CD4-positive, alpha-beta T cell treated with Interleukin-17A for 4 hours (primary cell): ENCODE measurements around the gene PLXNC1.
A peak's percentile ranks its signal among the peaks of the same experiment; 100 is the strongest.

Source experiments
- DNase-seq: peaks from one replicate; pipeline ENCODE4 v3.0.0-alpha.2; 2020; ENCODE audit warnings: mixed read lengths

PLXNC1 gene

DNA sequence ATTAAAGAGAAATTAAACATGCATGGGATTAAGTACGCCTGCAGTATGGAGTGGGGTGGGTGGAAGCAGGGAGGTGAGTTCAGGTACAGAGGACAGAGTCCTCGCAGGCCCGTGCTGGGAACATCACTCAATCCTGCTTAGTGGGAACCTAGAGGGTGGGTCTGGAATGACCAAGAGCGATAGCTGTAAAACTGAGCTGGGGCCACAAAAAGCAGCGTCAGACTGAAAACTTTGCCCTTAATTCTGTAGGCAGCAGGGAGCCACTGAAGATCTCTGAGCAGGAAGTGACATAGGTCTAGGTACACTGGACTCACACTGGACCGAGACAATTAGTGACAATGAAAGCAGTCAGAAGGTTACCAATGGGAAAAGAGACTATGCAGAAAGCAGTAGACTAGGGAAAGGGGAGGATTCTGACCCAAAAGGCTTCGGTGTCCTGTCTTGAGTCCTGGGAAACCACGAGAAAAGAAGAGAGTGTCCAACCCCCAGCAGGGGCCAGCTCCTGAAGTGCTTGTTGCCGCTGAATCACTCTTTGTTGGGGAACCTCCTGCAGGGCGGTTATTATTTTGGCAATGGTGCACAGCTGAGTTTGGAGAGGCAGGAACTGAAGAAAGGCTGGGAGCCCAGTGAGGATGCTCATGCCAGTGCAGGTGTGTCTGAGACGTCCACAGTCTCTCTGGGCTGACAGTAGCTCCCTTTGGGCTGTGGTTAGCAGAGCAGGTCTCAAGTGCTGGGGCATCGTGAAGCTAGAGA lies 97.4 kb downstream of the PLXNC1 start:
- no peak for DNase-seq

GRCh38 chr12:94247246-94247645 lies 98.9 kb downstream of the PLXNC1 start:
- no peak for DNase-seq

DNA sequence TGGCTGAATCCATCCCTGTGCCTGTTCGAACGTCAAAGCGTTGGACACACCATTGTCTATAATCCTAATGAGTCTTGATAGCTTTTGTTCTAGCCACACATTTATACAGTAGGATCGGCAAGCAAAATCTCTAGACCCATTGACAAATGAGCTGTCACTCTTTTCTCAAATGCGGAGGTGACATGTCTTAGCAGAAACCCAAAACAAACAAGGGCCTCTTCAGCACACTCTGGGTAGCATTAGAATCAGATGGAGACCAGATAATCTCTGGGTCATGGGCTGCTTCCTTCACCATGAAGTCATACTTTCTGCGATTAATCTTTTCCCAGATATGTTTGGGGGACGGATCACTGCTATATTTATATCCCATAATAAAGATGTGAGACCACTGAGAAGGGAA lies 100.2 kb downstream of the PLXNC1 start:
- no peak for DNase-seq

GRCh38 chr12:94250130-94250529 lies 101.8 kb downstream of the PLXNC1 start:
- DNase-seq, result no peak

- no peak for DNase-seq
These were observed 105.9 kb downstream of the PLXNC1 start for GRCh38 chr12:94254270-94254669.

- DNase-seq, result no peak
These were observed 106.6 kb downstream of the PLXNC1 start for GRCh38 chr12:94255006-94255405.

GRCh38 chr12:94255428-94255827 lies 107.1 kb downstream of the PLXNC1 start:
- DNase-seq, result no peak

- DNase-seq, result no peak
These were observed 110.2 kb downstream of the PLXNC1 start for GRCh38 chr12:94258593-94258992.

DNA sequence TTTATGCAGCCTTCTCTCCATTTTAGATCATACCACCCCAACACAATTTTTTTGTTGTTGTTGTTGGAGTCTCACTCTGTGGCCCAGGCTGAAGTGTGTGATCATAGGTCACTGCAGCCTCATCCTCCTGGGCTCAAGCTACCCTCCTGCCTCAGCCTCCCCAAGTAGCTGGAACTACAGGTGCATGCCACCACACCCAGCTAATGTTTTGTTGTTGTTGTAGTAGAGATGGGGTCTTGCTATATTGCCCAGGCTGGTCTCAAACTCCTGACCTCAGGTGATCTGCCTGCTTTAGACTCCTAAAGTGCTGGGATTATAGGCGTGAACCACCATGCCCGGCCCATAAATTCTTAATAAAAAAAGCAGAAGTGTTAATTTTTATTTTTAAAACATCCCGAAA lies 111.6 kb downstream of the PLXNC1 start:
- DNase-seq, result no peak

GRCh38 chr12:94260717-94261116 lies 112.3 kb downstream of the PLXNC1 start:
- DNase-seq, result no peak

- DNase-seq, result no peak
These were observed 112.7 kb downstream of the PLXNC1 start for GRCh38 chr12:94261119-94261518.

DNA sequence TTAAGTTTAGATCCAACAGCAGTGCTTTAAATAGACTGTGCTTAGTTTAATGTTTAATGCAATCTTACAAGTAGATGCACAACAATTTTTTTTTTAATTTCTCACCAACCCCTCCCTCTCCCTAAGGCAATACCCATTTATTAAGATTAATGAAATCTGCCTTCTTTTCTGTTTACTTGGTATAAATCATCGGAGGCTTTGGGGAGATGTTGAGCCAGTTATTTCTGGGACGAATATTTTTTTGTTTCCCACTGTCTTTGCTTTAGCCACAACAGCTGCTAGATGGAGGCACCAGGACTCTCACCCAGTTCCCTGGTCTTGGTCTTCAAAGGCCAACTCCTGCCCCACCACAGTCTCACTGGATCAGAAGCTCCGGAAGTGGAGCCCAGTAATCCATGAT lies 113.4 kb downstream of the PLXNC1 start:
- DNase-seq, result no peak

- DNase-seq, result peak; percentile 81
These were observed 114.0 kb downstream of the PLXNC1 start for GRCh38 chr12:94262228-94263010.

DNA sequence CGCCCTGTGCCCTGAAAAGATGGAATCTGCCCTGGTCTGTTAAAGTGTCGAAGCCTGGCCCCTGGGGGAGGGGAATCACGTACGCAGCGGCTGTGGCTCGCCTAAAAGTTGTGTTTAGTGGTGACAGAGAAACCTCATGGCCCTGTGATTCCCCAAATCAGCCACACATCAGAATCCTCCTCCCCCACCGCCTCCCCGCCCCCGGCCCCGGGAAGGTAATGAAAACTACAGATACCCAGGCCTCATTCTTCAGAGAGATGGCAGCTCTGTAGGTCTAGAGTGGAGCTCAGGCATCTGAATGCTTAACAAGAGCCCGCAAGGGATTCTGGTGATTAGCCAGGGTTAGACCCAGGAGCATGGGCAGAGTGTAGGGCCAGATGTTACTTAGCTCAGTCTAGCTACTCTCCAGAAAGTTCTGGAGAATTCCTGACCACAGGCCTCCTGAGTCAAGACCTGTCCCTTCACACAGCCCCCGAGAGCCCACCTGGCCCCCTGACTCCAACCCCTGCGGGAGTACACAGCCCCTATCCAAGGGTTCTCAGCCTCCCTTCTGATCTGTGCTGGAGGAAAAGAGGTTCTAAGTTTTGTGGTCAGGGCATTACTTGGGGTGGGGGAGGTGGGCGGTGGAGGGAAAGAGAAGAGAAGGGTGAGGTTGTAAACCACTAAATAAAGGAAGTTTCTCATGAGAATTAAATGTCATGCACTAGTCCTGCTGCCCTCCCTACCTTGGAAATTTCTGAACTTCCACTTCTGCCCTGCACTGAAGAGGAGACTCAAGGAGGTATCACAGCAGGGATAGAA lies 114.8 kb downstream of the PLXNC1 start:
- peak; percentile 64 for DNase-seq

GRCh38 chr12:94263905-94264561 lies 115.7 kb downstream of the PLXNC1 start:
- no peak for DNase-seq

DNA sequence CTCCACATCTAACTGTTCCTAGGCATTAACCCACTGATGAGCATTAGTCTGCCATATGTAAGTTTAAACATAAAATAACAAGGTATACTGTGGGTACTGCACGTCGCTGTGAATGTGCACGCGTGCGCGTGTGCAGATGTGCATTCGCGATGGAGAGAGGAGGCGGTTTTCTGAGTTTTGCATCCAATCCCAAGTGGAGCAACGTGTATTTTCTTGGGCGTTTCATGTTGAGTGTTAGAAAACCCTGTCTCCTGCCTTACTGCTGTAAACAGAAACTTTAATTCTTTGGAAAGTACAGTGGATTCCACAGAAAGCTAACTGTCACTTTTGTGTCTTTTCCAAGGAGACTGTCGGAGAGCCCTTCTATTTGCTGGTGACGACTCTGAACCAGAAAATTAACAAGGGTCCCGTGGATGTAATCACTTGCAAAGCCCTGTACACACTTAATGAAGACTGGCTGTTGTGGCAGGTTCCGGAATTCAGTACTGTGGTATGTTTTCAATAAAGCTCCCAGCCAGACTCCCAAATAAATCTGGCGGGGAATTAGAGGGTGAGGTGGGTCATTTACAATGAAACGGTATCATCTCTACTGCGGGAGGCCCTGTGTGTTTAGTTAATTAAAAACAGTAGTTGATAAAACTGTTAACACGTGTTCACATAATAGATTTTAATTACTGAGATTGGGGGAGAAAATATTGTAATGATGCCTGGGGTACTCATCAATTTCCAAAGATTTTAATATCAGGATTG lies 116.5 kb downstream of the PLXNC1 start:
- no peak for DNase-seq

GRCh38 chr12:94265539-94265938 lies 117.2 kb downstream of the PLXNC1 start:
- no peak for DNase-seq

GRCh38 chr12:94265966-94266745 lies 117.8 kb downstream of the PLXNC1 start:
- DNase-seq, result no peak

DNA sequence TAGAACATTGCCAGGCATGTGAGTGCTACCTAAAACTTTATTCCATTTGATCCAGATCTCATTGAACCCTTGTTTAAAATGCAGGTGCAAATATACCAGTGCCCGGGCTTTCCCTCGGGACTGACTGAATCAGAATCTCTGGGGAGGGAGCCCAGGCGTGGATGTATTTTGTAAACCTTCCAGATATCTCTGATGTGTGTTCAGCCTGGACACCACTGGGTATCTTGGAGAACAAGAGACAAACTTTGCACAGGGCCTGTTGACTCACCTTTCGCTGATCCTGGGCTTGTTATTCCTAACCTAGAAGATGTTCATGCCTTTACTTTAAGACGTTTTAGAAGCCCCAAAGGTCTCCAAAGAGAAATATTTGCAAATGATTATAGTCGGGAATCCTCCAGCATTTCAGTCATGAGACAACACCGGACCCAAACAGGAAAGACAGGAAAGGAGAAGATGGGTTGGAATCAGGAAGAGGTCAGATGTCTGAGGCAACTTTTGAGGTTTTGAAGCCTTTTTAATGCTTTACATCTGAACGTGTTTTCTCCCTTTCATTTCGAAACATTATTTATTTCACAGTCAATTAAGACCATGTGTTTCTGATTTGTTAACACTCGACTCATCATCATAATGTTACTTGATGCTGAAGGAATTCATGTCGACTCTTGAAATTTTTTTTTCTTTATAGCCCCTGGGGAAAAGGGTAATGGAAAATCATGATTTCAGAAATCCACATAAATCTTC lies 118.6 kb downstream of the PLXNC1 start:
- DNase-seq, result no peak

- DNase-seq, result no peak
These were observed 119.1 kb downstream of the PLXNC1 start for GRCh38 chr12:94267537-94267872.
